IPS-20b (cell line): ENCODE measurements around the gene RSRC1.
"Not testable (repeated sequence)": the region's sequence is repeated elsewhere in the genome, so short reads cannot be mapped to it uniquely, and the experiment has no call there.

ENCODE experiments used
- H3K27ac ChIP-seq: one replicate; pipeline ENCODE4 v1.5.1; 2013; ENCODE audit warnings: low read length
- H3K27me3 ChIP-seq: 2 replicates; pipeline ENCODE4 v1.6.1; 2013; ENCODE audit warnings: mild to moderate bottlenecking, low read length, inconsistent platforms; ENCODE audit not compliant: insufficient read depth
- H3K36me3 ChIP-seq: 2 replicates; pipeline ENCODE4 v1.6.1; 2013; ENCODE audit warnings: low read depth, mild to moderate bottlenecking, inconsistent platforms, low read length, moderate library complexity; ENCODE audit not compliant: insufficient read depth
- H3K4me1 ChIP-seq: 2 replicates; pipeline ENCODE4 v1.6.1; 2013; ENCODE audit warnings: mild to moderate bottlenecking, control low read depth, inconsistent platforms, low read length, moderate library complexity; ENCODE audit not compliant: insufficient read depth
- H3K4me3 ChIP-seq: 2 replicates; pipeline ENCODE4 v1.5.1; 2013; ENCODE audit warnings: mild to moderate bottlenecking, low read length, inconsistent platforms
- H3K9ac ChIP-seq: 2 replicates; pipeline ENCODE4 v1.6.1; 2013; ENCODE audit warnings: low read depth, mild to moderate bottlenecking, inconsistent platforms, low read length, moderate library complexity
- H3K9me3 ChIP-seq: 2 replicates; pipeline ENCODE4 v1.6.1; 2013; ENCODE audit warnings: mild to moderate bottlenecking, low read depth, low read length, inconsistent platforms; ENCODE audit not compliant: insufficient read depth

RSRC1 gene

DNA sequence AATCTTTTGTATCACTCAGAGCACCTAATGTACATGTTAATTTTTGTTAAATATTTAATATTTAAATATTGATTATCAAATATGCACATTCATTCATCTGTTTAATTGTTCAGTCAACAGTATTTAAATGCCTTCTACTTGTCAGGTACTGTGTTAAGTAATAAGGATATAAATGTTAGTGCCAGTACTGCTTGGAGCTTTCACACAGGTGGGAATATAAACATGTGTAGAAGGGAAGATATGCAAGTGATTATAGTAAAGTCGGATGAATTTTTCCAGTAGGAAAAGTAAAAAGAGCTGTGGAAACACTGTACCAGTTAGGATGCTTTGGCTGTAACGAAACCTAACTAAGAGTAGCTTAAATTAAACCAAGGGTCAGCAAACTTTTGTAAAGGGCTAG lies 95.4 kb downstream of the RSRC1 start:
- H3K27ac ChIP-seq: no peak overlapping the region
- no peaks in the 10 kb centered on the region for H3K4me1 ChIP-seq
- peaks cover 14% of the 10 kb centered on the region; the same call in 1 of the 2 replicates for H3K9me3 ChIP-seq
- no peaks in the 10 kb centered on the region for H3K36me3 ChIP-seq
- H3K27me3 ChIP-seq: no peaks in the 10 kb centered on the region
- no peak overlapping the region for H3K9ac ChIP-seq
- H3K4me3 ChIP-seq: no peak overlapping the region

DNA sequence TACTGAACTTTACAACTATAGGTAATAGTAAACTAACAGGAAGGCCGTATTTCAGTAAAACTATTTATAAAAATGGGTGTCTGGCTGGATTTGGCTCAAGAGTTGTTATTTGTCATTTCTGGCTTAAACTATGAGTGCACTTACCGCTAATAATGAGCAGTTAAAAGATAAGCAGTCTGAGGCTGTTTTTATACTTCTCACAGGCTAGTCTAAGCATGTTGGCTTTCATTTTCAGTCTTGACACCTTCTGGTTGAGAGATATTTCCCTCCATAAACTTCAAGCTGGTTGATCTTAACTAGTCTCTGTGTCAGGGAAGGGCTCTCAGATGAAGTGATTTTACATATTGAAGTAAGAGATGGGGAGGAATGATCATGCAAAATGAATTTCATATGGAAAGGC lies 96.1 kb downstream of the RSRC1 start:
- Histone ChIP-seq H3K9me3 (peaks cover 8% of the 10 kb centered on the region; the same call in 1 of the 2 replicates), H3K27me3 (no peaks in the 10 kb centered on the region), H3K36me3 (no peaks in the 10 kb centered on the region), H3K27ac (no peak overlapping the region), H3K4me3 (no peak overlapping the region), H3K4me1 (no peaks in the 10 kb centered on the region), H3K9ac (no peak overlapping the region)

DNA sequence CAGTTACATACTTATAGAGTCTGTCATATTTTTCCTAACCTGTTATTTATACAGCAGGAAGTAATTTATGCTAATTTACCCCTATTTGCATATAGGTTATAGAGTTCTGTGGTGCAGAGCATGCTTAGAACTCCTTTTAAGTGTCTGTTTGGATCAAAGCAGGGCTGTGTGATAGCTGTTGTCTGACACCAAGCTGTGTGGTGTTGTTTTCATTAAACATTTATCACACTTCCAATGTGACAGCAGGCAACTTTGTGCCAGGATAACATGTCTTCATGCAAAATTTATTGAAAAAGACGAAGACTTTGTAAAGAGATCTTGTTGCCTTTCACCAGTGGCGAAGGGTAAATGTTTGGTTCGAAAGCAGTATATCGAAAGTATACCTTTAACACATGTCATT lies 100.2 kb downstream of the RSRC1 start:
- no peak overlapping the region for H3K9ac ChIP-seq
- H3K4me3 ChIP-seq: no peak overlapping the region
- H3K9me3 ChIP-seq: no peaks in the 10 kb centered on the region
- no peaks in the 10 kb centered on the region for H3K27me3 ChIP-seq
- no peak overlapping the region for H3K27ac ChIP-seq
- no peaks in the 10 kb centered on the region for H3K36me3 ChIP-seq
- H3K4me1 ChIP-seq: no peaks in the 10 kb centered on the region

DNA sequence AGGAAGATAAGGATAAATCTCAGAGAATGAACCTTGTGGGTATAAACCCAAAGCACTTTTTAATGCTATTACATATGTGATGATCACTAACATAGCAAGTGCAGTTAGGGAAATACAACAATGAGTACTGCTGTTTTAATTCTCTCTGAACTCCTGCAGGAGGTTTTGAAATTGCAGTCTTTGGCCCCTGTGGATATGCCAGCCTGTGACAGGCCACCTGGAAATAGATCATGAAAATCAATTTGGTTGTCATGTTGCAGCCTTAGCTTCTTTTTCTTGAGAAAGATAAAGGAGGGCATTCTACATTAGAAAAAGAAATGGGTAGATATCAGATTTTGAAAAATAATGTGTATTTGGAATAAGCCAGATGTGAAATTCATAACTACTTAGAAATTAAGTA lies 103.6 kb downstream of the RSRC1 start:
- Histone ChIP-seq H3K4me1 (no peaks in the 10 kb centered on the region), H3K27ac (no peak overlapping the region), H3K27me3 (no peaks in the 10 kb centered on the region), H3K36me3 (no peaks in the 10 kb centered on the region), H3K9me3 (no peaks in the 10 kb centered on the region), H3K4me3 (no peak overlapping the region), H3K9ac (no peak overlapping the region)

GRCh38 chr3:158217992-158218391 lies 108.1 kb downstream of the RSRC1 start:
- no peak overlapping the region for H3K9ac ChIP-seq

GRCh38 chr3:158220575-158220974 lies 110.7 kb downstream of the RSRC1 start:
- H3K9ac ChIP-seq: no peak overlapping the region
- H3K4me3 ChIP-seq: no peak overlapping the region
- H3K27ac ChIP-seq: no peak overlapping the region
- no peaks in the 10 kb centered on the region for H3K36me3 ChIP-seq
- H3K9me3 ChIP-seq: no peaks in the 10 kb centered on the region
- no peaks in the 10 kb centered on the region for H3K27me3 ChIP-seq
- H3K4me1 ChIP-seq: no peaks in the 10 kb centered on the region

More at GRCh38 chr3:158217992-158218391, 108.1 kb downstream of the RSRC1 start:
- Histone ChIP-seq H3K4me3 (no peak overlapping the region), H3K9me3 (no peaks in the 10 kb centered on the region), H3K36me3 (no peaks in the 10 kb centered on the region), H3K4me1 (no peaks in the 10 kb centered on the region), H3K27me3 (no peaks in the 10 kb centered on the region), H3K27ac (no peak overlapping the region)

DNA sequence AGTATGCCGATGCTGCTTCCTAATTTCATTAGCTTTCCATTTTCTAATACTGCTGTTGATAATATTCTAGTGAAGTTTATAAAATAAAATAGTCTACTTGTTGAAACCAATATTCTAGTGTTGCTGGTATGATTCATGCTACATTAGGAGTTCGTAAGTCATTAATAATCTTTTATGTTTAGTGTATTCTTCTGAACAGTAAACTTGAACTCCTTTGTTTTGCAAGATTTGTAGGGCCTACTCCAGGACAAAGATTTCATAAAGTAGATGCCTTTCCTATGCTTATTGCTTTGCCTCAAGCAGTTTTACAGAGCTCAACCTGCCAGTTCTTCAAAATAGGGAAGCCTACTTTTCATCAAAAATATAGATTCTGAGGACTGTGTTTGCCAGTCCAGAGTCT lies 111.5 kb downstream of the RSRC1 start:
- no peaks in the 10 kb centered on the region for H3K9me3 ChIP-seq
- no peaks in the 10 kb centered on the region for H3K27me3 ChIP-seq
- H3K36me3 ChIP-seq: no peaks in the 10 kb centered on the region
- no peak overlapping the region for H3K9ac ChIP-seq
- H3K27ac ChIP-seq: no peak overlapping the region
- no peak overlapping the region for H3K4me3 ChIP-seq
- H3K4me1 ChIP-seq: no peaks in the 10 kb centered on the region

GRCh38 chr3:158226429-158226828 lies 116.5 kb downstream of the RSRC1 start:
- Histone ChIP-seq H3K9me3 (no peaks in the 10 kb centered on the region), H3K4me1 (no peaks in the 10 kb centered on the region), H3K4me3 (no peak overlapping the region), H3K36me3 (no peaks in the 10 kb centered on the region), H3K9ac (no peak overlapping the region), H3K27ac (no peak overlapping the region), H3K27me3 (no peaks in the 10 kb centered on the region)

DNA sequence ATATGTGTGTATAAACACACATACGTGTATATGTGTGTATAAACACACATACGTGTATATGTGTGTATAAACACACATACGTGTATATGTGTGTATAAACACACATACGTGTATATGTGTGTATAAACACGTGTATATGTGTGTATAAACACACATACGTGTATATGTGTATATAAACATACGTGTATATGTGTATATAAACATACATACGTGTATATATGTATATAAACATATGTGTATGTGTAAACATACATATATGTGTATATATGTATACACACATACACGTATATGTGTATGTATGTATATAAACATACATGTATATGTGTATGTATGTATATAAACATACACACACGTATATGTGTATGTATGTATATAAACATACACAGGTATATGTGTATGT lies 119.1 kb downstream of the RSRC1 start:
- H3K36me3 ChIP-seq: not testable (repeated sequence)

DNA sequence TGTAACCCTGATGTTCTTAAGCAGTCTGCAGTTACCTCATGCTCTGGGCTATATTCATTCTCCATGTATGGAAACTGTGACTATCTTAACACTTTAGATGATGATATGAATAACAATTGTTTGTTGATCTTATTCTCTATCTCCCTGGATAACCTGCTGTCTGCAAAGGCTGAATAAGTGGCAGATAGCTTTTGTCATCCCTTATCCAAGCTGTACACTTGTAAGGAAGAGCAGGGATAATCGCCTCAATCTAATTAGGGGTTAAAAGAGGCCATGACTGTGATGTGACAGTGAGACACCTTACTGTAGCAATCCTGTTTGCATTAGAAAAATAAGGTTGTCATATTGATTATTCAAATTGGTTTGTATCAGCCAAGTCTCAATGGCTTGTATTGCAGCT lies 123.9 kb downstream of the RSRC1 start:
- Histone ChIP-seq H3K27me3 (no peaks in the 10 kb centered on the region), H3K4me3 (no peak overlapping the region), H3K9me3 (no peaks in the 10 kb centered on the region), H3K9ac (no peak overlapping the region), H3K27ac (no peak overlapping the region), H3K4me1 (peaks cover 4% of the 10 kb centered on the region; the same call in 1 of the 2 replicates), H3K36me3 (no peaks in the 10 kb centered on the region)

More for the DNA sequence above, 119.1 kb downstream of the RSRC1 start:
- H3K9me3 ChIP-seq, H3K4me3 ChIP-seq, H3K4me1 ChIP-seq, H3K27ac ChIP-seq, H3K27me3 ChIP-seq, H3K9ac ChIP-seq: not testable (repeated sequence)

GRCh38 chr3:158244274-158244673 lies 134.4 kb downstream of the RSRC1 start:
- no peaks in the 10 kb centered on the region for H3K27me3 ChIP-seq
- no peaks in the 10 kb centered on the region for H3K36me3 ChIP-seq
- H3K27ac ChIP-seq: no peak overlapping the region
- no peaks in the 10 kb centered on the region for H3K9me3 ChIP-seq
- no peak overlapping the region for H3K9ac ChIP-seq
- no peaks in the 10 kb centered on the region for H3K4me1 ChIP-seq
- H3K4me3 ChIP-seq: no peak overlapping the region

GRCh38 chr3:158247288-158247687 lies 137.4 kb downstream of the RSRC1 start:
- Histone ChIP-seq H3K36me3 (no peaks in the 10 kb centered on the region), H3K9me3 (no peaks in the 10 kb centered on the region), H3K27ac (no peak overlapping the region), H3K9ac (no peak overlapping the region), H3K27me3 (no peaks in the 10 kb centered on the region), H3K4me1 (no peaks in the 10 kb centered on the region), H3K4me3 (no peak overlapping the region)

GRCh38 chr3:158248261-158248660 lies 138.4 kb downstream of the RSRC1 start:
- Histone ChIP-seq H3K9ac (no peak overlapping the region), H3K27me3 (no peaks in the 10 kb centered on the region)

More at GRCh38 chr3:158248261-158248660, 138.4 kb downstream of the RSRC1 start:
- H3K4me3 ChIP-seq: no peak overlapping the region
- no peaks in the 10 kb centered on the region for H3K9me3 ChIP-seq
- no peak overlapping the region for H3K27ac ChIP-seq
- H3K36me3 ChIP-seq: no peaks in the 10 kb centered on the region
- no peaks in the 10 kb centered on the region for H3K4me1 ChIP-seq
